COR-L47 (cell line): ENCODE measurements around the gene PTGES2.

Experiments used
- DNase-seq: peaks from one replicate; lab custom pipeline; 2025; lab: John Stamatoyannopoulos, UW

PTGES2 gene

DNA sequence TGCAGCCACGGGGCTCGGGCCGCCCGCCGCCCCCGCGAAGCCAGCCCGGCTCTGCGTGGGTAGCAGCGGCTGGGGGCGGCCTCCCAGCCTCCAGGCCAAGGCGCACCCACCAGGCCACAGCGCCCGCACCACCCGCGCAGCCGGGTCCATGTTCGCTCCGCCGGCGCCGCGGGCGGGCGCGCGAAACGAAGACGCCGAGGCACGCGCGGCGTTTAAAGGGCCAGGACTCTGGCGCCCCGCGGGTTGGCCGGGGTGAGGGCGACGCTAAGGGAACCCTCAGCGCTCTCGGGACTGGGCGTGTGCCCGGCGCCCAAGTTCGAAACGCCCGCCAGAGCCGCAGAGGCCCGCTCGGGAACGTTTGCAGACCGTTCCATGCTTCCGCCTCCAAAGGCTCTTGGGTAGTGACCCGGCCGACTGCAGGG lies at the start of gene PTGES2:
Gene PTGES2 (minus strand): TSS at position 162 of the 422 bp plus-strand sequence. CDS start 12 bp downstream, at position 150.
- DNase-seq = peak; percentile 74

DNA sequence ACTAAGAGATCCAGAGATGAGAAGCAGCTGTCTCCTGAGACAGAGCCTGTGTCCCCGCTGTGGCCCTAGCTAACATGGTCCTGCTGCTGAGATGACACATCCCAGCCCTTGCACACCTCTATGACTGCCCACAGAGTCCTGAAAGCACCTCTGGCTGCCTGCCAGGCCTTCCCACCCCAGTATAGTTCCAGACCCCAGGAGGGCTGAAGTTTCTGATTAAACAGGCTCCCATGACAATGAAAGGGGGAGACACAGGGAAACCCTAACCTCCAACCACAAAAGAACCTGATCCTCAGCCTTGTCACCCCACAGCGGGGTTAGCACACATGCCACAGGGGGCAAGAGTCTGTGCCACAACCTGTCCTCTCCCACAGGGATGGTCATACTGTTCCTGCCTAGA lies 48.2 kb upstream of the PTGES2 start:
- no peak for DNase-seq

DNA sequence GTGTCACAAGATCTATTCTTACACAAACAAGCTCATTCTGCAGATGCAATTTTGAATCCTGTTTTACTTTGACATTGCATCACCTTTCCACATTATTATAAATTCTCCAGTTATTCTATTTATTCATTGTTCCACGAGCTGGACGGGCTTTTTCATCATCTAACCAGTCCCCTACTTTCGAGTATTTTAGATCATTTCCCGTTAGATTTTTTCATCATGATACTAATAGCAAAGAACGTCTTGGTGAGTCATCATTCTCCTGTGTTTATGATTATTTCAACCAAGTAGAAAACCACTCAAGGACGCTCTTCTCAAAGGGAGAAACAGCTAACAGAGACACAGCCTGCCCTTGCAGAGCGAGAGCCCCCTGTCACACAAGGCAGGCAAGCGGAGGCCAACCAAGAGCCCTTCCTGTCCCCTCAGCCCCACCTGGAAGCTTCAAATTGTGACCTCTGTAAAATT lies 47.6 kb upstream of the PTGES2 start:
- no peak for DNase-seq

DNA sequence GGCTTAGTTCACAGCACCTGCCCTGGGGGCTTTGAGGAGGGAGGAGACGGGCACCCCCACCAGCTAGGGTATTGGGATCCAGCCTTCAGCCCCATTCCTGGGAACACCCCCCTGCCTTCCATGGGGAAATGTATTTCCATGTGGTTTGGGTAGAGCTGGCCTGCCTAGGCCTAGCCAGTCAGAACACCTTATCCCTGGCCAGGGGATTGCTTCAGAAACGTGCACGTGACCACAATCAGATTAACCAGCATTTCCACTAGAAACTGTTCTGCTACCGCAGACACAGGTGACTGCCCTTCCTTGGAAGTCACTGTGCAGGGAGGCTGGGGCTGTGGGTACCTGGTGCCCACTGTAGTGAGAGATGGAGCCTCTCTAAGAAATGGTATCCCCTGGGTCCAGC lies 46.5 kb upstream of the PTGES2 start:
- DNase-seq = no peak

DNA sequence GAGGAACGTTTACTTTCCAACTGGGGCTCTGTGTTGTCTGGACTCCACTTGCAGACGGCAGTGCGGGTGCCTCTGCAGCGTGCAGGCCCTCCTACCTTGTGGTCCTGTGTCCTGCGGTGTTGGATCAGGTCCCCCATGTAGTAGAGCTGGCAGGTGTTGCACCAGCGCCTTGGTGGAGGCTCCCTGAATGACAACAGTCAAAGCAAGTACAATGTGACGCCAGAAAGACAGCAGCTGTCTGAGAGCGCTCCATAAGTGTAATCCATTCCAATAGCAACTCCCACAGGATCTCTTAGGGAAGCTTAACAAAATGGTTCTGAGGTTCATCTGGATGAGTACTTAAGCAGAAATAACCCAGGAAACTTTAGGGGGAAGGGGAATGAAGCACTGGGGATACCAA lies 42.4 kb upstream of the PTGES2 start:
- no peak for DNase-seq

DNA sequence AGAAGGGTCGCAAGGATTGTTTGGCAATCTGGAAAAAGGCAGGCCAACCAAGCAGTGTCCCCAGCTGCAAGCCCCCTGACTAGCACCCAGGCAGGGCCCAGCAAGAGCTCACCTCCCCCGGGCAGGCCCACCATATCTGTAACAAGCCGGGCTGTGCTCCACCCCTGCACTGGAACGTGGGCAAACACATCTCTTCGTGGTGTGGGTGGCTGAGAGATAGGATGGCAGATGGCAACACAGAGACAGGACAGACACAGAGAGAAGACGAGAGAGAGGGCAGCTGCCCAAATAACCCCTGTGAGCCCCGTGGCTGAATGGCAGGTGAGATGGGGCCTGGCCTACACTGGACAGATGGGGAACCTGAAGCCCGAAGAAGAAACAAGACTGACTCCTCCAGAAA lies 42.0 kb upstream of the PTGES2 start:
- DNase-seq = no peak

DNA sequence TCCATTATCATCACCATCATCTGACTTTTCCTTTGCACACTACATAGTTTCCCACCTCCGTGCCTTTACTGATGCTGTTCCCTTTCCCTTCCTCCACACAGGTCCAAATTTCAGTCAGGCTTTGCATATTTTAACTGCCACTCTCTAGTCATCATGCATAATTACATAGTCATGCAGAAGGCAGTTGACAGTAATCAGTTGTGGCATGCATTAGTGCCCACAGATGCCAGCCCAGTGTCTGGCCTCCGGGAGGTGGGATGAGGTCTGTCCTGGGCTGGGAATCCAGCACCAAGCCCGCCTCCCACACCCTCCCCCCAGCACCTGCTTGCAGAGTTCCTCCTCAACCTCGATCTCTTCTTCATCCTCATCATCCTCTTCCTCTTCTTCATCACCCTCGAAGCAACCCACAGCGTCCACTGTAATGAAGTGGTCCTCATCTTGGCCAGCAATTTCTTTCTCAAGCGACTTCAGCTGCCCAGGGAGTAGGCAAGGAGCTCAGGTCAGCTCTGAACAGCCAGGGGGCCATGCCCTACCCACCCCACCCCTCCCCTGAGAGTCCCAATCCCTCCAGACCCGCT lies 41.3 kb upstream of the PTGES2 start:
- DNase-seq = no peak

DNA sequence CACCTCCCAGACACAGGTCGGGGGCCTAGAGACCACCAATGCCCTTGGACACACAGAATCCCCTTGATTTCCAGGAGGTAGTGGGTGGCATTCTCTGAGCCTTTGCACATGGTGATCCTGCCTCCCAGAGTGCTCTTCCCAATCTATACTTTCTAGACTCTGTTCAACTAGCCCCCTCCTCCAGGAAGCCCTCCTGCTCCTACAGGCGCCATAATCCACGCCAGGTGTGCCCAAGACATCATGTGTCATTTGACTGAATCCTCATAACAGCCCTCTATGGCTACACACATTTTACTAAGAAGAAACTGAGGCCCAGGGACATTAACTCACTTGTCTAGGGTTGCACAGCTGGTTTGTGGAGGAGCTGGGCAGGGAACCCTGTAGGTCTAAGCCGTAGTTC lies 39.7 kb upstream of the PTGES2 start:
- no peak for DNase-seq

DNA sequence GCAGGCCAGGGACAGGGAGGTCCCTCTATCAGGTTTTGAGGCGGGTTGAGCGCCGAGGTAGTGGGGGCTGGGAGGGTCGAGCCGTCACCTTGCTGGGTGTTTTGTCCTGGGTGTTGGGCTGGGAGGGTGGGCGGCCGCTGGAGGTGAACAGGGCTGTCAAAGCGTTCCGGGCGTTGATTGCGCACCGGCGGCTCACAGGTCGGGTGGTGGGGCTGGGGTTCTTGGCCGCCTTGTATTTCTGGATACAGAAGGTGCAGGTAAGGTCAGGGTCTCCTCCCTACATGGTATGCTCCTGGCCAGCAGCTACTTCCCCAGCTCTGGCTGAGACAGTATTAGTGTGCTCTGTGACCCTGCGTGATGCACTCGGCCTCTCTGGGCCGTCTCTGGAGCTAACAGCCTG lies 38.6 kb upstream of the PTGES2 start:
- no peak for DNase-seq

DNA sequence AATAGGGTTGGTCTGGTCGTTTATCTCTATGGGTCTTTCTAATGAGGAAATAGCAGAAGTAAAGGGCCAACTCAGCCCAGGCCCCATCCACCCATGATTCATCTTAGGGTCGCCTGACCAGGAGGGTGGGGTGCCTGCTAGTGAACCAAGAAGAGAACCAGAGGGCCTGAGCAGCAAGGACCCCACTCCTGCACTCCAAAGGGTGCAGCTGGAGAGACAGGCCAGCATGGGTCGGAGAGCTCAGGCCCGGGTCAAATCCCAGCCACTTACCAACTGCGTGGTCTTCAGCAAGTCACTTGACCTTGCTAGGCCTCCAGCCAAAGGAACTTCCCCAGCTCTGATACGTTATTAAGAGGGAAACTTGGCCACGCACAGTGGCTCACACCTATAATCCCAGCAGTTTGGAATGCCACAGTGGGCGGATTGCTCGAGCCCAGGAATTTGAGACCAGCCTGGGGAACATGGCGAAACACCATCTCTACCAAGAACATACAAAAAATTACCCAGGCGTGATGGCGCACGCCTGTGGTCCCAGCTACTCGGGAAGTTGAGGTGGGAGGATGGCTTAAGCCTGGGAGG lies 36.9 kb upstream of the PTGES2 start:
- DNase-seq = no peak

DNA sequence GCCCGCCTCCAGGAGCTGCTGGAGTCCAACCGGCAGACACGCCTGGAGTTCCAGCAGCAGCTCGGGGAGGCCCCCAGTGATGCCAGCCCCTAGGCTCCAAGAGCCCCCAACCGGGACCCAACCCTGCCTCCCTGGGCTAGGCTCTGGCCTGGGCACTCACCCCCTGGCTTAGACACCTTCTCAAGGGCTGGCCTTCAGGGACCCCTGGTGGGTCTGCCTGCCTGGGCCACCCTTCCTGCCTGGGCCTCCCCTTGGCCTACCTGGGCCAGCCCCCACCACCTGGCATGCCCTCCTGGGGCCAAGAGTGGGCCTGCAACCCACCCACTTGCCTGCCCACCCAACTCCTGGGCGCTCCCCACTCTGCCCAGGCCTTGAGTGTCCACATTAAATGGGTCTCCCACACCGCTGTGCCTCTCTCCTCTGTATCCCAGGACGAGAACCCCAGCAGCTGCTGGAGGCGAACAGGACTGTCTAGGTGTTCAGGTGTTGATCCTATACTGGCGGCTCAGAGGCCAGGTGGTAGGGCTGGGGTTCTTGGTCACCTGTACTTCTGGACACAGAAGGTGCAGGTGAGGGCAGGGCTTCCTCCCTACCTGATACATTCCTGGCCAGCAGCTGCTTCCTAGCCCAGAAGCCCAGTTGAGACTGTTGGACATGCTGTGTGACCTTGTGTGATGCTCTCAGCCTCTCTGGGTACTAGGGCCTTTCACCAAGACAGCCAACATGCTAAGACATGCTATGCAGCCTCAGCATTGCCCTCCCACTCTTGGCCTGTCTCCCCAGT lies 36.2 kb upstream of the PTGES2 start:
- DNase-seq = no peak

DNA sequence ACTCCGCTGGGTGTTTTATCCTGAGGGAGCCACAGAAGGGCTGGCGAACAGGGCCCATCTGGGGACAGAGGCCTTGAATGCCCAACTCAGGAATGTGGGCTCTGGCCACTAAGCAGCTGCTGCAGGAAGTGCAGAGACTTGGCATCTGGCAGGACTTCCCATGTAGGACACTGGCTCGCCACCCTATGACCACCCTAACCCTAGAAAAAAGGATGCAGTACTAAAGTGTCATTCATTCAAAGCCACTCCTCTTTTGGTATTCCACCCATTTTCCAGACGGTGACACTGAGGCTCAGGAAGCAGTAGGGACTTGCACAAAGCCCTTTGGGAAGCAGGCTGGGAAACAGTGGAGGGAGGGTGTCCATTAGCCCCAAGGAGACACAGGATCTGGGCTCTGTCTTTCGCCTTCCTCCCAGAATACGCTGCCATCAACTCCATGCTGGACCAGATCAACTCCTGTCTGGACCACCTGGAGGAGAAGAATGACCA lies 35.5 kb upstream of the PTGES2 start:
- no peak for DNase-seq

DNA sequence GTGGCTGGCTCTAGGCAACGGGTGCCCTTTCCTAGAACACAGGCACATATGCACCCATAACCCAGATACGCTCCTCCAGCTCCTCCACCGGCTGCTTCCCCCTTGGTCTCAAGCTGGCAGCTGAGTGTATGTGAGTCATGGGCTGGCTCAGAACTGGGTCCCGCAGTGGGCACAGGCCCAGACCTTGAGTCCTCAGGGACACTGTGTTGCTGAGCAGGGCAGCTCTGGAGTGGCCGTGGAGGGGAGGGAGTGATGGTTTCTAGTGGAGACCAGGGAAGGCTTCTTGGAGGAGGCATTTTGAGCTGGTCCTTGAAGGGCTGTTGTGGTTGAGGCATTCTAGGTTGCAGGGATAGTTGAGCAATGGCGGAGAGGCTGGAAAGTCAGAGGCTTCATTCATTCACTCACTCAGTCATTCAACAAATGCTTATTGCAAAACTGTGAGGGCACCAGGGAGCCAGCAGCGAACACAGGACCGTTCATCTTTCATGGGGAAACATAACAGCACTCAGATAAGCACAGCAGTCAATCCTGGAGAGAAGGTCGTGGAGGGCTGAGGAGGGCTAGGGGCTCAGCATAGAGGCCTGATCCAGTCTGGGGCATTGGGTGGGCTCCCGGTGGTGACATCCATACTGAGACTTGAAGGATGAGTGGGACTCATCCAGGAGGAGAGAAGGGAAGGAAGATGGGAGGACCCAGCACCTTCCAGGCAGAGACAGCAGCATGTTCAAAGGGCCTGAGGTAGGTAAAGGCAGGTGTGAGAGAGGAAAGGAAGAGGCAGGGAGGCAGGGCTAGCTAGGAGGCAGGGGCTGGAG lies 34.9 kb upstream of the PTGES2 start:
- DNase-seq = no peak

DNA sequence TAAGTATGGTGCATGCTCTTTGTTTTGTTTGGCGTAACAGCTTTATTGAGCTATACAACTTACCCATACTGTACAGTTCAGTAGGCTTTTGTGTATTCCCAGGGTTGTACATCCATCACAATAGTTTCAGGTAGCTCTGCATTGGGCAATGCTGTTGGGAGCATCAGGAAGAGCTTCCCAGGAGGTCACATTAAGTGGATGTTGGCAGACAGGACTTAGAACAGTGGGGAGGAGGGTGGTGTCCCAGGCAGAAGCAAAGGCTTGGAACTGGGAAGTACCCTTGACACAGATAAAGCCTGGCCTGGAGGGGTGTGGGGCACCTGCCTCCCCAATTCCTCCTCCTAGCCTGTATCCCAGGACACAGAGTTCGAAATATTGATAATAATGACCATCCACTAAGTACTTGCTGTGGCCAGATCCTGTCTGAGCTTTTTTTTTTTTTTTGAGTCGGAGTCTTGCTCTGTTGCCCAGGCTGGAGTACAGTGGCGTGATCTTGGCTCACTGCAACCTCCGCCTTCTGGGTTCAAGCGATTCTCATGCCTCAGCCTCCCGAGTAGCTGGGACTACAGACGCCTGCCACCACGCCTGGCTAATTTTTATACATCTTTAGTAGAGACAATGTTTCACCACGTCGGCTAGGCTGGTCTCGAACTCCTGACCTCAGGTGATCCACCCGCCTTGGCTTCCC lies 33.8 kb upstream of the PTGES2 start:
- no peak for DNase-seq

DNA sequence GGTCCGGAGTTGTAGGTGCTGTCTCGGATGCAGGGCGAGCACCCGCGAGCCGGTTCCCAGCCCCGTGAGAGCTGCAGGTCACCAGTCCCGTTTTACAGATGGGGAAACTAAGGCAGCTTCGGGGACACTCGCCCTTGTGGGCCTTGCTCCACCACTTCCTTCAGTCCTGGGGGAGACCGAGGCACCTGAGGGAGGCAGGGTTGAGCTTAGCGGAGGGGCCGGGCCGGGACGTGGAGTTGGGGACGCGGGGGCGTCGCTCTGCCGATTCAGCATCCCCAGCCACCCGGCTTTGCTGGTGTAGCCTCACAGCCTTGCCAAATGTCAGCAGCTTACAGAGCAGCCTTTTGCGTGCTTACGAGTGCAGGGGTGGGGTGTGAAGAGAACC lies 33.1 kb upstream of the PTGES2 start:
- DNase-seq = peak; percentile 18

DNA sequence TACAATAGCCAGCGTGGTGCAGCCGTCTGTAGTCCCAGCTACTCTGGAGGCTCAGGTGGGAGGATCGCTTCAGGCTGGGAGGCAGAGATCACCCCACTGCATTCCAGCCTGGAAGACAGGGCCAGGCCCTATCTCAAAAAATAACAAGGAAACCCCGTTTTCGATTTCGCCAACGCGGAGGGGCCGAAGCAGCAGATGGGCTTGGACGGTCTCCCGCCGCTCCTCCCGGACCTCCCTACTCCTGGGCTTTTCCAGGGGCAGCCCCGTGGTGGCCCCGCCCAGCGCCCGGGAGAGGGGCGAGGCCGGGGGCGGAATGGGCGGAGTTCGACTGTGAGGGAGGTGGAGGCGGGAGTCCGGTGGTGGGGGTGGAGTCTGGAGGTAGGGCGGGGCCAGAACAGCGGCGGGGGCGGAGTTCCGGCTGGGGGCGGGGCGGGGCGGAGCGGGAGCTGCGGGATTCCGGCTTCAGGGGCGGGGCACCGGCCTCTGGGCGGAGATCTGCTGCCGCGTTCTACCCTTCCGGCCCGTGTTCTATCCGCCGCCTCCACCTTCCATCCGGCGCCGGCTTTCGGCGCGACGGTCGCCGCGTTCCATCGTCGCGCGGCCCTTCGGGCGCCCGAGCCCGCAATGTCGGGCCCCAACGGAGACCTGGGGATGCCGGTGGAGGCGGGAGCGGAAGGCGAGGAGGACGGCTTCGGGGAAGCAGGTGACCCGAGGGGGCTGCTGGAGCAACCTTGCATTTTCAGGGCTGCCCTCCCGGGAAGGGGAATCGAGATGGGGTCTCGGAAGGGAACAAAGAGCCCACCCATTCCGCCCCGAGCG lies 32.5 kb upstream of the PTGES2 start, which contains the start of gene BBLN:
Gene BBLN (plus strand): TSS at position 482 of the 819 bp plus-strand sequence. CDS start 143 bp downstream, at position 625.
- peak; percentile 97 for DNase-seq

DNA sequence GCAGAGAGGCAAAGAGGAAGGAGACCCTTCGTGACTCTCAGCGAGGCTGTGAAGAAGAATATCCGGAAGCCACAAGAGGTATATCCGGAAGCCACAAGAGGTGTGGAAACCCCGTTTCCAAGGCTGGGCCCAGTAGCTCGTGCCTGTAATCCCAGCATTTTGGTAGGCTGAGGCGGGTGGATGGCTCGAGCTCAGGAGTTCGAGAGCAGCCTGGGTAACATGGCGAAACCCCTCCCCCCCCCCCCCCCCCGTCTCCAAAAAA lies 31.9 kb upstream of the PTGES2 start:
- no peak for DNase-seq

DNA sequence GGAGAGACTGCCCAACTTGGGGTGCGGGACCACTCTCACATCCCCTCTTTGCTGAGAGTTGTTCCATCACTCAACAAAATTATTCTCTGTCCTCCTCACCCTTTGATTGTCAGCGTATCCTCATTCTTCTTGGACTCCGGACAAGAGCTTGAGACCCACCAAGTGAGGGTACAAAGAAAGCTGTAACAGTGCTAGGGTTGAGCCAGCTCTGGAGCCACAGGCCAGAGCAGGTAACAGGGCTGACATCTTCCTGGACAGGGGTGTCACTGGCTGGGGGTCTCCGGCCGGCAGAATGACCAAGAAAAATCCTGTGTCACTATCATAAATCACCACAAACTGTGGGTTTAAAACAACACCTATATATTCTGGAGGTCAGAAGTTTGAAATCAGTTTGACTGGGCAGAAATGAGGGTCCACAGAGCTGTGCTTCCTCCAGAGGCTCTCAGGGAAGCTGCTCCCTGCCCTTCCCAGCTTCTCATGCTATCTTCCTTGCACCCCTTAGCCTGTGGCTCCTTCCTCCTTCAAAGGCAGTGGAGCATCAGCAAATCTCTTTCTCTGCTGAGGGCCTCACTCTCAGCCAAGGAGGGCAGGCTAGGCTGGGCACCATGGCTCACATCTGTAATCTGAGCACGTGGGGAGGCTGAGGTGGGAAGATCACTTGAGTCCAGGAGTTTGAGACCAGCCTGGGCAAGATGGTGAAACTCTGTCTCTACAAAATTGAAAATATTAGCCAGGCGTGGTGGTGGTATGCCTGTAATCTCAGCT lies 28.4 kb upstream of the PTGES2 start:
- DNase-seq = no peak

DNA sequence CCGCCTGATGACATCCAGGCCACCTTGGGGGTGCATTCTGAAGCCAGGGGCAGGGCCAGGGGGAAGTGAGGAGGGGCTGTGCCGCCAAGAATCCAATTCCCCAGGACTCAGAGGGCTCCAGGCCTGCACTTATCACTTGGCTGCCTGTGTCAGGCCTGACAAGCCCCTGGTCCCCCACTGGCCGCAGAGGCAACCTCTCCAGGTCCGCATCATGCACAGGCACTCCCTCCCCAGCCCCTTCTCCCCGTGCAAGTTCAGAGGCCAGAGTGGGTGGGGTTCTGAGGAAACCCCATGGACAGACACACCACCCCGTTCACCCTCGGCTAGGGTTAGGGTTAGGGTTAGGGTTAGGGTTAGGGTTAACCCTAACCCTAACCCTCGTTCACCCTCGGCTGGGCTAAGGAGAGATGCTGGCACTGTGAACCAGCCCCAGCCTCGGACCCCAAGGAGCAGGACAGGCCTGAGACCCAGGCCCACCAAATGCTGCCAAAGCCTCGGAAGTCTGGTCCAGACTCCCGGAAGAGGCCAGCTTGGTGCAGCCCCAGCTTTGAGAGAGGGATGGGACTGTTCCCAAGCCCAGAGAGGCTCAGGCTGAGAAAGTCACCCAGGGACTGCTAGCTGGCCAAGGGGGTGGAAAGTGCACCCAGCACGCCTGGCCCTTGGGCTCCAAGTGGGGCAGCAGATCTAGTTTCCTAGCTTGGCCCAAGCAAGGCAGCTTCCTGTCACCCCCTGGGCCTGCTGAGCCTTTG lies 26.6 kb upstream of the PTGES2 start:
- DNase-seq = no peak
